Tibial nerve (tissue), 4 donors: ENCODE measurements around the gene ZNF587B.

Experiments used
- EP300 ChIP-seq, 2 donors: sonication (generic); formaldehyde crosslinking; IDR thresholded peaks; one replicate each; pipeline ENCODE4 v1.6.1; 2017; ENCODE audit warnings: antibody characterized with exemption in 2 of 2, mild to moderate bottlenecking in 1 of 2
- POLR2A ChIP-seq, 2 donors: fragments of 450-650 bp; IDR thresholded peaks; one replicate each; pipeline ENCODE4 v1.6.1; 2017; ENCODE audit warnings: antibody characterized with exemption in 2 of 2, mild to moderate bottlenecking in 2 of 2, moderate library complexity in 2 of 2
- TF ChIP-seq, protein P1 (sequence below), 5 experiments: fragments of 200-600 bp in 3 of 5; fragments of 450-650 bp in 2 of 5; sonication (generic) in 3 of 5; IDR thresholded peaks; one replicate each; pipeline ENCODE4 v1.5.1; 2016 to 2019; ENCODE audit warnings: antibody characterized with exemption in 5 of 5, mild to moderate bottlenecking in 3 of 5, moderate library complexity in 2 of 5

DNA sequence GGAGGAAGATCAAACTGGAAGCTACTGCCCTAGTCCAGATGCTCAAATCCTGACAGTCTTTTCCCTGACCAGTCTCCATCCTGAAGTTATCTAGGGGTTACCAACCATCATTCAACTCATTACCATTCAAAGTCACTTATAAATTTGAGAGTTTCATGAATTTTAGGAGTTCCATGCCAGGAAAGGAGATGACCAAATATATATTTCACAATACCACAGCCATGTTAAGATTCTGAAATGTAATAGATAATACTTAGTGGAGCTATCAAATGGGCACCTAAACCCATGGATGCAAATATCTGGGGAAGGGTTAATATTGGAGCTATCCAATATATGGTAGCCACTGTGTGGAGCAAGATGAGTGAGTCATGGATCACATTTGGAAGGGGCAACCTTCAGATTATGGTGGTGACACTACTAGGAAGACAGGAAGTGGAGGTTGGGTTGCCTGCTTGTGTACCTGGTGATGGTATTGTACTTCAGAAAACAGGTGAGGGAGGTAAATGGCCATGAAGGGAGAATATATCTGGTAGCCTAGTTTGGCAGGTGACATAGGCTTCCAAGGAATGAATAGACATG, 41.9 kb upstream of the ZNF587B start:
- TF ChIP-seq, protein P1, sequence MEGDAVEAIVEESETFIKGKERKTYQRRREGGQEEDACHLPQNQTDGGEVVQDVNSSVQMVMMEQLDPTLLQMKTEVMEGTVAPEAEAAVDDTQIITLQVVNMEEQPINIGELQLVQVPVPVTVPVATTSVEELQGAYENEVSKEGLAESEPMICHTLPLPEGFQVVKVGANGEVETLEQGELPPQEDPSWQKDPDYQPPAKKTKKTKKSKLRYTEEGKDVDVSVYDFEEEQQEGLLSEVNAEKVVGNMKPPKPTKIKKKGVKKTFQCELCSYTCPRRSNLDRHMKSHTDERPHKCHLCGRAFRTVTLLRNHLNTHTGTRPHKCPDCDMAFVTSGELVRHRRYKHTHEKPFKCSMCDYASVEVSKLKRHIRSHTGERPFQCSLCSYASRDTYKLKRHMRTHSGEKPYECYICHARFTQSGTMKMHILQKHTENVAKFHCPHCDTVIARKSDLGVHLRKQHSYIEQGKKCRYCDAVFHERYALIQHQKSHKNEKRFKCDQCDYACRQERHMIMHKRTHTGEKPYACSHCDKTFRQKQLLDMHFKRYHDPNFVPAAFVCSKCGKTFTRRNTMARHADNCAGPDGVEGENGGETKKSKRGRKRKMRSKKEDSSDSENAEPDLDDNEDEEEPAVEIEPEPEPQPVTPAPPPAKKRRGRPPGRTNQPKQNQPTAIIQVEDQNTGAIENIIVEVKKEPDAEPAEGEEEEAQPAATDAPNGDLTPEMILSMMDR (IDR thresholded peaks at IDR 0.05), result no peak
- TF ChIP-seq POLR2A (IDR thresholded peaks at IDR 0.05), result no peak
- no peak for TF ChIP-seq EP300 (IDR thresholded peaks at IDR 0.05)
